Measurements from ENCODE around the gene VPS37B. TPM values are rescaled to one million over a fixed set of nuclear protein-coding genes. Genes with fewer than 3 reads are reported as not detected.
"Not testable (repeated sequence)": the region's sequence is repeated elsewhere in the genome, so short reads cannot be mapped to it uniquely, and the experiment has no call there.

The VPS37B gene
- total RNA-seq, 1 experiment from 2014 or later: 12.3 TPM

DNA sequence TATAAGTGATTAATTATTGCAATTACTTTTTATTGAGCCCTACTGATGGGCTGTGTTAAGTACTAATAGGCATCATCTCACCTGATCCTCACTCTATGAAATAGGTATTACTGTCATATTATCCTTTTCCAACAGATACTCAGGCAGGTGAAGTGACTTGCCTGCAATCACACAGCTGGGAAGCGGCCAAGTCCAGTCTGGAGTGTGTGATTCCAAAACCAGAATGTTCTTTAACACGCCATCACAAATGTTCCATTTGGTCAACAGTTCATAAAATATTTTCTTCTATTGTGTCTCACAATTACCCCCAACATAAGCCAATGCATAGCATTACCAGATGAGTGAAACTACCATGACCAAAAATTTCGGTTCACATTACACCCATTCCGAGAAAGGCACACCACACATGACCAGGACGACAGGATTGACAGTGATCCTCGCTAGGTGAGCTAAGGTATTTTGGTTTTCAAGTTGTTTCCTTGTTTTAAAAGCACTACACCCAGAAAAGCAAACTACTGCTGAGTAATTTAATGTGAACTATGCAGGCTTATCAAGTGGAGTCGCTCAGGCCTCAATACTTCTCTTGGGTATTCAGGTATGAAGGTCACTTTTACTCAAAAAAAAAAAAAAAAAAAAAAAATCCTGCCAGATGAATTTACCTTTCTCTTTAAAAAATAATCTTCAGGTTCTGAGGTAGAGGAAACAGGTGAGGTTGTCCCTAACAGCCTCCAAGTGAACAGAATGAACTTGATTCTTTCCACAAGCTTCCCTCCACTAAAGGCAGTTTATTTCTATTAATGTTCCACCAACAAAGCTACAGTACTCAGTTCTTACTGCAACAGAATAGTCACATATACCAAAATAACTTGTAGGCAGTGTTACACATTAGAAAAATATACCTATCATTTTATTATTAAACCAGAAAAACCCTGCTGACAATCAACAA lies 2.4 kb downstream of the VPS37B start:
- peaks cover 6% of the 10 kb centered on the region; the same call in 1 of the 2 replicates for H3K4me1 ChIP-seq (ENCODE audit: insufficient read depth, low read length)
- Mint-ChIP-seq H3K9me3 (peaks cover 0 to 6% of the 10 kb centered on the region in 2 experiments; a peak in 3 of 5 replicates), H3K4me3 (no peak overlapping the region; a peak in 1 of 5 replicates), H3K27ac (no peak overlapping the region), H3K27me3 (ENCODE audit: low read depth) (peaks cover 80% of the 10 kb centered on the region), H3K36me3 (ENCODE audit: insufficient read depth in 1 of 3, low read depth in 3 of 3) (peaks cover 0 to 5% (median 0%) of the 10 kb centered on the region in 3 experiments; a peak in 2 of 7 replicates), H3K4me1 (peaks cover 57 to 67% of the 10 kb centered on the region in 2 experiments)
- no CpG with 5 or more reads among the region's 7 CpGs for WGBS (ENCODE audit: extremely low coverage, insufficient read length, low lambda C conversion rate)
- H3T11ph ChIP-seq (ENCODE audit: low read length): no peak overlapping the region
- peaks cover 7% of the 10 kb centered on the region for H3K23me2 ChIP-seq (ENCODE audit: insufficient read length, low read depth, low read length, poor library complexity, severe bottlenecking)
- no peak overlapping the region for H3K4ac ChIP-seq (ENCODE audit: low read depth, low read length)
- no peak for TF ChIP-seq CTCF (conservative IDR thresholded peaks at IDR 0.05)
- no peak overlapping the region for H3K14ac ChIP-seq (ENCODE audit: insufficient read depth, low read length)
- DNase-seq: no peak
- H2BK20ac ChIP-seq (ENCODE audit: low read depth, low read length, poor library complexity, severe bottlenecking): no peak overlapping the region
- no peaks in the 10 kb centered on the region for H4K20me1 ChIP-seq (ENCODE audit: control insufficient read depth, insufficient read depth, insufficient read length)
- no peak overlapping the region for H4K5ac ChIP-seq (ENCODE audit: insufficient read length, low read depth, low read length)
- H3K79me1 ChIP-seq (ENCODE audit: insufficient read depth, low read depth, low read length, poor library complexity, severe bottlenecking): peaks cover 2% of the 10 kb centered on the region
- no peak overlapping the region for H3K56ac ChIP-seq (ENCODE audit: insufficient read length, low read depth, low read length)
- H3K79me2 ChIP-seq (ENCODE audit: insufficient read depth, low read length): no peaks in the 10 kb centered on the region
- H2AFZ ChIP-seq (ENCODE audit: low read length): no peak overlapping the region
- H3K27ac ChIP-seq (ENCODE audit: insufficient read length, low read depth, low read length): no peak overlapping the region
- H3K4me2 ChIP-seq (ENCODE audit: insufficient read depth, insufficient read length, low read length): no peak overlapping the region
- H3K18ac ChIP-seq (ENCODE audit: insufficient read length, low read depth, low read length): no peak overlapping the region
- no peak overlapping the region for H2BK5ac ChIP-seq (ENCODE audit: insufficient read length, low read length)
- no peak overlapping the region for H3K23ac ChIP-seq (ENCODE audit: insufficient read length, low read depth, low read length)
- H3K27me3 ChIP-seq (ENCODE audit: insufficient read depth, low read length): peaks cover 7% of the 10 kb centered on the region; the same call in 1 of the 2 replicates
- H4K91ac ChIP-seq (ENCODE audit: insufficient read length, low read depth, low read length): no peak overlapping the region
- no peak overlapping the region for H3K9ac ChIP-seq (ENCODE audit: extremely low read depth, insufficient read length, low read length)
- no peak overlapping the region for H2BK15ac ChIP-seq (ENCODE audit: low read depth, low read length)
- H2BK12ac ChIP-seq (ENCODE audit: insufficient read length, low read depth, low read length): no peak overlapping the region
- H4K8ac ChIP-seq (replicated peaks; ENCODE audit: insufficient read length, low read depth, low read length): no peak overlapping the region
- no peak overlapping the region for H2AK5ac ChIP-seq (ENCODE audit: insufficient read length, low read length)
- no peaks in the 10 kb centered on the region for H3K9me3 ChIP-seq (ENCODE audit: control insufficient read depth, low read depth, low read length)
- no peak overlapping the region for H2BK120ac ChIP-seq (ENCODE audit: low read depth, low read length, poor library complexity, severe bottlenecking)

GRCh38 chr12:122892724-122893123 lies 3.2 kb downstream of the VPS37B start:
- not testable (repeated sequence) for H3K9me3 ChIP-seq (ENCODE audit: control insufficient read depth, low read depth, low read length); H3K23ac ChIP-seq (ENCODE audit: insufficient read length, low read depth, low read length); H4K5ac ChIP-seq (ENCODE audit: insufficient read length, low read depth, low read length); H2BK15ac ChIP-seq (ENCODE audit: low read depth, low read length); H3K4ac ChIP-seq (ENCODE audit: low read depth, low read length); H2AK5ac ChIP-seq (ENCODE audit: insufficient read length, low read length); H3K9me3 Mint-ChIP-seq; H3K36me3 Mint-ChIP-seq (ENCODE audit: insufficient read depth in 1 of 3, low read depth in 3 of 3); H3K4me1 ChIP-seq (ENCODE audit: insufficient read depth, low read length); H4K91ac ChIP-seq (ENCODE audit: insufficient read length, low read depth, low read length); H3K27me3 ChIP-seq (ENCODE audit: insufficient read depth, low read length); H3K27ac ChIP-seq (ENCODE audit: insufficient read length, low read depth, low read length); H2BK12ac ChIP-seq (ENCODE audit: insufficient read length, low read depth, low read length); DNase-seq; H2BK120ac ChIP-seq (ENCODE audit: low read depth, low read length, poor library complexity, severe bottlenecking); H4K20me1 ChIP-seq (ENCODE audit: control insufficient read depth, insufficient read depth, insufficient read length); H3K9ac ChIP-seq (ENCODE audit: extremely low read depth, insufficient read length, low read length); H2AFZ ChIP-seq (ENCODE audit: low read length); H3T11ph ChIP-seq (ENCODE audit: low read length); H4K8ac ChIP-seq (replicated peaks; ENCODE audit: insufficient read length, low read depth, low read length); H3K79me1 ChIP-seq (ENCODE audit: insufficient read depth, low read depth, low read length, poor library complexity, severe bottlenecking); H3K23me2 ChIP-seq (ENCODE audit: insufficient read length, low read depth, low read length, poor library complexity, severe bottlenecking); H3K56ac ChIP-seq (ENCODE audit: insufficient read length, low read depth, low read length); H2BK20ac ChIP-seq (ENCODE audit: low read depth, low read length, poor library complexity, severe bottlenecking); H2BK5ac ChIP-seq (ENCODE audit: insufficient read length, low read length); H3K79me2 ChIP-seq (ENCODE audit: insufficient read depth, low read length); H3K4me2 ChIP-seq (ENCODE audit: insufficient read depth, insufficient read length, low read length); H3K18ac ChIP-seq (ENCODE audit: insufficient read length, low read depth, low read length); H3K14ac ChIP-seq (ENCODE audit: insufficient read depth, low read length)
- Mint-ChIP-seq H3K27ac (peak overlapping the region in 2 of 3 experiments; percentile 83 to 95; a peak in 2 of 7 replicates), H3K4me1 (peaks cover 64 to 74% of the 10 kb centered on the region in 2 experiments), H3K4me3 (peak overlapping the region in 1 of 2 experiments; percentile 57; a peak in 3 of 5 replicates), H3K27me3 (ENCODE audit: low read depth) (peaks cover 80% of the 10 kb centered on the region)
- no CpG with 5 or more reads among the region's 9 CpGs for WGBS (ENCODE audit: extremely low coverage, insufficient read length, low lambda C conversion rate)
